T47D (cell line): ENCODE results near the gene MTRR.

ENCODE experiments used
- DNase-seq, 2 experiments: peaks; one replicate each; pipeline versions ENCODE4 v3.0.0 to v3.0.0-alpha.2; 2011 to 2012; ENCODE audit warnings: low read depth in 1 of 2, low spot score in 1 of 2
- JUND ChIP-seq: IDR thresholded peaks from 2 replicates; pipeline ENCODE4 v1.6.1; 2012; ENCODE audit warnings: low read depth
- in situ Hi-C: cut with HindIII; loops from 2 replicates; pipeline ENCODE4 v1.10.0; 2016; ENCODE audit warnings: low sequenced_read_pairs, low pct_unique_long_range_greater_than_20kb

MTRR gene

GRCh38 chr5:7868427-7868772, 548 bp upstream of the MTRR start:
- in situ Hi-C loops: no loop called here
- no peak for DNase-seq
- no peak for TF ChIP-seq JUND

- in situ Hi-C loops: no loop called here
These were observed 657 bp downstream of the MTRR start for GRCh38 chr5:7869474-7870136.

GRCh38 chr5:7871653-7872052, 2.7 kb downstream of the MTRR start:
- no peak for TF ChIP-seq JUND
- DNase-seq: no peak
- in situ Hi-C loops: no loop called here

More at GRCh38 chr5:7869474-7870136, 657 bp downstream of the MTRR start:
- no peak for TF ChIP-seq JUND
- no peak for DNase-seq

- TF ChIP-seq JUND: no peak
- in situ Hi-C loops: no loop called here
- no peak for DNase-seq
These were observed 3.7 kb downstream of the MTRR start for GRCh38 chr5:7872517-7873130.

- DNase-seq: no peak
- in situ Hi-C loops: no loop called here
- no peak for TF ChIP-seq JUND
These were observed 4.3 kb downstream of the MTRR start for GRCh38 chr5:7873216-7873615.

GRCh38 chr5:7874639-7875038, 5.7 kb downstream of the MTRR start:
- no peak for DNase-seq
- in situ Hi-C loops: no loop called here
- TF ChIP-seq JUND: no peak

- in situ Hi-C loops: no loop called here
- no peak for TF ChIP-seq JUND
- no peak for DNase-seq
These were observed 6.2 kb downstream of the MTRR start for GRCh38 chr5:7875151-7875550.

GRCh38 chr5:7876867-7877266, 7.9 kb downstream of the MTRR start:
- in situ Hi-C loops: no loop called here
- no peak for TF ChIP-seq JUND
- DNase-seq: no peak

- no peak for DNase-seq
- TF ChIP-seq JUND: no peak
- in situ Hi-C loops: no loop called here
These were observed 8.9 kb downstream of the MTRR start for GRCh38 chr5:7877851-7878250.

- in situ Hi-C loops: no loop called here
- DNase-seq: no peak
These were observed 9.5 kb downstream of the MTRR start for GRCh38 chr5:7878381-7878873.

GRCh38 chr5:7881091-7881490, 12.1 kb downstream of the MTRR start:
- in situ Hi-C loops: no loop called here
- DNase-seq: no peak
- TF ChIP-seq JUND: no peak

More at GRCh38 chr5:7878381-7878873, 9.5 kb downstream of the MTRR start:
- TF ChIP-seq JUND: no peak

- DNase-seq: no peak
- TF ChIP-seq JUND: no peak
- in situ Hi-C loops: no loop called here
These were observed 12.9 kb downstream of the MTRR start for GRCh38 chr5:7881816-7882215.

- DNase-seq: no peak
- TF ChIP-seq JUND: no peak
- in situ Hi-C loops: no loop called here
These were observed 14.0 kb downstream of the MTRR start for GRCh38 chr5:7882926-7883325.

GRCh38 chr5:7884491-7885267, 15.7 kb downstream of the MTRR start:
- in situ Hi-C loops: no loop called here
- no peak for DNase-seq
- no peak for TF ChIP-seq JUND
